Kidney capillary endothelial cell (primary cell): Measurements from ENCODE around the gene ASNS.
"Not testable (repeated sequence)": the region's sequence is repeated elsewhere in the genome, so short reads cannot be mapped to it uniquely, and the experiment has no call there.

Experiments
- DNase-seq: peaks from one replicate; pipeline ENCODE4 v3.0.0-alpha.2; 2018; ENCODE audit warnings: low spot score

The ASNS gene

GRCh38 chr7:97872025-97872669, at the start of gene ASNS:
Gene ASNS, minus strand, starts transcription at chr7:97872408. Its CDS starts 3,252 bp downstream, at chr7:97869156.
- peak; percentile 73 for DNase-seq

- not testable (repeated sequence) for DNase-seq
Observed at GRCh38 chr7:97921254-97921653, 49.0 kb upstream of the ASNS start.

- not testable (repeated sequence) for DNase-seq
Observed at GRCh38 chr7:97915267-97915666, 43.1 kb upstream of the ASNS start.

GRCh38 chr7:97912294-97912693, 40.1 kb upstream of the ASNS start:
- DNase-seq, result not testable (repeated sequence)

- DNase-seq, result not testable (repeated sequence)
Observed at GRCh38 chr7:97896893-97897292, 24.7 kb upstream of the ASNS start.

GRCh38 chr7:97891721-97892120, 19.5 kb upstream of the ASNS start:
- DNase-seq, result not testable (repeated sequence)

- DNase-seq, result not testable (repeated sequence)
Observed at GRCh38 chr7:97879527-97879926, 7.3 kb upstream of the ASNS start.

GRCh38 chr7:97874894-97875293, 2.7 kb upstream of the ASNS start:
- DNase-seq, result not testable (repeated sequence)

- no peak for DNase-seq
Observed at GRCh38 chr7:97873606-97874005, 1.4 kb upstream of the ASNS start.

- DNase-seq, result no peak
Observed at GRCh38 chr7:97871659-97872024, 566 bp downstream of the ASNS start.

- DNase-seq, result no peak
Observed at GRCh38 chr7:97868788-97869187, 3.4 kb downstream of the ASNS start.

GRCh38 chr7:97868314-97868713, 3.9 kb downstream of the ASNS start:
- DNase-seq, result no peak

- no peak for DNase-seq
Observed at GRCh38 chr7:97865104-97865503, 7.1 kb downstream of the ASNS start.

- no peak for DNase-seq
Observed at GRCh38 chr7:97859606-97860204, 12.5 kb downstream of the ASNS start.

- DNase-seq, result no peak
Observed at GRCh38 chr7:97858221-97858620, 14.0 kb downstream of the ASNS start.

GRCh38 chr7:97857544-97857943, 14.7 kb downstream of the ASNS start:
- DNase-seq, result no peak

- no peak for DNase-seq
Observed at GRCh38 chr7:97851683-97852082, 20.5 kb downstream of the ASNS start.

GRCh38 chr7:97850262-97851031, 21.8 kb downstream of the ASNS start:
- not testable (repeated sequence) for DNase-seq

- DNase-seq, result no peak
Observed at GRCh38 chr7:97847791-97848190, 24.4 kb downstream of the ASNS start.

GRCh38 chr7:97846945-97847344, 25.3 kb downstream of the ASNS start:
- DNase-seq, result no peak

GRCh38 chr7:97845622-97846203, 26.5 kb downstream of the ASNS start:
- DNase-seq, result peak; percentile 35

GRCh38 chr7:97844036-97844435, 28.2 kb downstream of the ASNS start:
- DNase-seq, result no peak
